BJ (cell line): ENCODE results near the gene ZNF534. TPM values are rescaled to one million over a fixed set of nuclear protein-coding genes. Genes with fewer than 3 reads are reported as not detected.
A peak's percentile ranks its signal among the peaks of the same experiment; 100 is the strongest.

Source experiments
- CTCF ChIA-PET: fragments of 350-600 bp; formaldehyde crosslinking; extraction: SDS; loops from one replicate; lab custom pipeline; 2021; ENCODE audit warnings: antibody characterized with exemption, inconsistent platforms; lab: Yijun Ruan, JAX
- POLR2A ChIA-PET: fragments of 300-600 bp; sonication (Branson Sonifier 250); formaldehyde crosslinking; extraction: SDS; loops from one replicate; lab custom pipeline; 2021; ENCODE audit warnings: antibody characterized with exemption; lab: Charles Lee
- DNase-seq: peaks from one replicate; pipeline ENCODE4 v3.0.0-alpha.2; 2011; ENCODE audit warnings: low read depth
- H3K27me3 ChIP-seq: 2 replicates; pipeline ENCODE4 v1.6.0; 2011; ENCODE audit warnings: low read length; ENCODE audit not compliant: control insufficient read depth, insufficient read depth
- H3K36me3 ChIP-seq: 2 replicates; pipeline ENCODE4 v1.5.1; 2011; ENCODE audit warnings: low read length; ENCODE audit not compliant: control insufficient read depth, insufficient read depth
- H3K4me3 ChIP-seq: 2 replicates; pipeline ENCODE4 v1.5.1; 2011; ENCODE audit warnings: low read depth, mild to moderate bottlenecking, control low read depth, low read length
- CTCF ChIP-seq: IDR thresholded peaks from 2 replicates; pipeline ENCODE4 v1.5.1; 2011; ENCODE audit warnings: low read depth, mild to moderate bottlenecking, control low read depth, inconsistent platforms, low read length, moderate library complexity; ENCODE audit not compliant: insufficient read depth
- polyA minus RNA-seq: library from RNA; depleted of rRNA, polyadenylated mRNA; stranded (reverse); fragments of >200 nt; gene quantifications from 2 replicates; pipeline ENCODE4 v1.2.3, GENCODE V29; 2011; rRNA and poly(A)+ RNA removed
- polyA plus RNA-seq: library from polyadenylated mRNA; depleted of rRNA; stranded (reverse); fragments of >200 nt; gene quantifications from 2 replicates; pipeline ENCODE4 v1.2.3, GENCODE V29; 2011; rRNA removed

Gene ZNF534
- polyA plus RNA-seq (0.05 TPM in 1 of 2 replicates, not detected in the other), polyA minus RNA-seq (not detected in 2 replicates)

- Histone ChIP-seq H3K36me3 (no peaks in the 10 kb centered on the region), H3K27me3 (no peaks in the 10 kb centered on the region), H3K4me3 (no peak within 1 kb of the TSS)
- ChIA-PET POLR2A (no interaction called here), CTCF (no interaction called here)
- TF ChIP-seq CTCF, result no peak
- DNase-seq, result no peak
Observed at GRCh38 chr19:52428937-52429336, at the start of gene ZNF534. Gene ZNF534, plus strand, starts transcription at chr19:52429148. Its CDS starts 2,327 bp downstream, at chr19:52431475.

GRCh38 chr19:52391135-52391534, 37.8 kb upstream of the ZNF534 start:
- CTCF ChIA-PET, result no interaction called here
- H3K27me3 ChIP-seq, result no peaks in the 10 kb centered on the region
- POLR2A ChIA-PET, result no interaction called here
- no peak for TF ChIP-seq CTCF
- no peak overlapping the region for H3K4me3 ChIP-seq
- peaks cover 7% of the 10 kb centered on the region; the same call in 1 of the 2 replicates for H3K36me3 ChIP-seq
- DNase-seq, result no peak

GRCh38 chr19:52397310-52398080, 31.5 kb upstream of the ZNF534 start, which contains the start of gene ZNF528:
Gene ZNF528, plus strand, starts transcription at chr19:52397849. Its CDS starts 4,165 bp downstream, at chr19:52402014.
- Histone ChIP-seq H3K27me3 (no peaks in the 10 kb centered on the region), H3K36me3 (peaks cover 9% of the 10 kb centered on the region; the same call in 1 of the 2 replicates), H3K4me3 (peak within 1 kb of the TSS; percentile 72)
- TF ChIP-seq CTCF, result no peak
- POLR2A ChIA-PET, result no interaction called here
- CTCF ChIA-PET, result no interaction called here
- DNase-seq, result peak; percentile 47

- POLR2A ChIA-PET, result no interaction called here
- CTCF ChIA-PET, result interaction anchor here (0.5 kb wide), 1 partner anchor 11 kb away, joined by 3 read pairs; no protein-coding TSS in a partner anchor
- DNase-seq, result no peak
- Histone ChIP-seq H3K36me3 (peaks cover 9% of the 10 kb centered on the region; the same call in 1 of the 2 replicates), H3K27me3 (no peaks in the 10 kb centered on the region), H3K4me3 (peak overlapping the region; percentile 72)
- TF ChIP-seq CTCF, result no peak
Observed at GRCh38 chr19:52398081-52398441, 30.9 kb upstream of the ZNF534 start.

- H3K27me3 ChIP-seq, result no peaks in the 10 kb centered on the region
- ChIA-PET CTCF (no interaction called here), POLR2A (no interaction called here)
- no peak overlapping the region for H3K4me3 ChIP-seq
- no peak for DNase-seq
- no peak for TF ChIP-seq CTCF
- peaks cover 13% of the 10 kb centered on the region for H3K36me3 ChIP-seq
Observed at GRCh38 chr19:52410276-52410675, 18.7 kb upstream of the ZNF534 start.
